Brain microvascular endothelial cell (primary cell): ENCODE data around the gene PLGRKT.

Experiments used
- DNase-seq: peaks from one replicate; pipeline ENCODE4 v3.0.0-alpha.2; 2020
- H3K27ac ChIP-seq: fragments of 250-450 bp; sonication (Bioruptor Pico); 2 replicates; pipeline ENCODE4 v1.5.1; 2020; ENCODE audit warnings: mild to moderate bottlenecking, moderate library complexity
- H3K27me3 ChIP-seq: fragments of 250-450 bp; sonication (Bioruptor Pico); replicated peaks from 2 replicates; pipeline ENCODE4 v1.5.1; 2020; ENCODE audit warnings: mild to moderate bottlenecking
- H3K36me3 ChIP-seq: fragments of 250-450 bp; sonication (Bioruptor Pico); replicated peaks from 2 replicates; pipeline ENCODE4 v1.5.1; 2020; ENCODE audit warnings: mild to moderate bottlenecking
- H3K4me3 ChIP-seq: 2 replicates; pipeline ENCODE4 v1.5.1; 2011; ENCODE audit warnings: low read depth, mild to moderate bottlenecking, control low read depth, low read length, moderate library complexity
- in situ Hi-C: cut with HindIII; loops from 2 replicates; pipeline ENCODE4 v1.10.0; 2017; ENCODE audit warnings: low sequenced_read_pairs, low pct_ligation_motif_present
- TF ChIP-seq, protein P1 (sequence below): IDR thresholded peaks from 2 replicates; pipeline ENCODE4 v1.5.1; 2011; ENCODE audit warnings: low read depth, mild to moderate bottlenecking, moderate library complexity, low read length, control low read depth, inconsistent platforms; ENCODE audit errors: missing control alignments

PLGRKT gene

DNA sequence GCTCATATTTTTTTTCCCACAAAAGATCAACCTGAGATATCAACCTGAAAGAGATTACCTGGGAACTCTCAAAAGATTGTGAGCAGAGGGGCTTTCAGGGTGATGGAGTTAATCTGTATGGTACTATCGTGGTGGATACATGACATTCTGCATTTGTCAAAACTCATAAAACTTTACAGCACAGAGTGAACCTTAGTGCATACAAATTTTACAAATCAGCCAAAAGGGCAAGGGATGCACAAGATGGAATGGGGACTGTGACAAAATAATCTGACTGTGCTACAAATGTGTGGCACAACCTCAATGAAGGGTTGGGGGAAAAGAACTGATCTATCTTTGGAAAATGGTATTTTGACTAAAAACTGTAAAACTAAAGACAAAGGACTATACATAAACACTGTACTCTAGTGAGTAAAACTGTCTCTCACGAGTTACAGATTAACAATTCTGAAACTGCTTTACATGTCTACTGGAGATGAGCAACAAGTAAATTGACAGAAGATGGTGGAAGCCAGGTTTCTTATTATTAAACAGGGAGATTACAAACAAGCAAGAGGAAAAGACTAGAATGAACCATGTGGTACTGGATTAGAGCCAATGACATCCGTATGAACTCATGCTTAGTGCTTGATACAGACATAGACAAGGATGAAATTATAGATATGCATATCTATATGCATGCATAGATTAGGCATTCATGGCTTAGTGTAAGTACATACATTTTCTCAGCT, 73.3 kb downstream of the PLGRKT start:
- DNase-seq: no peak
- H3K36me3 ChIP-seq: no peaks in the 10 kb centered on the region
- in situ Hi-C loops: no loop called here

DNA sequence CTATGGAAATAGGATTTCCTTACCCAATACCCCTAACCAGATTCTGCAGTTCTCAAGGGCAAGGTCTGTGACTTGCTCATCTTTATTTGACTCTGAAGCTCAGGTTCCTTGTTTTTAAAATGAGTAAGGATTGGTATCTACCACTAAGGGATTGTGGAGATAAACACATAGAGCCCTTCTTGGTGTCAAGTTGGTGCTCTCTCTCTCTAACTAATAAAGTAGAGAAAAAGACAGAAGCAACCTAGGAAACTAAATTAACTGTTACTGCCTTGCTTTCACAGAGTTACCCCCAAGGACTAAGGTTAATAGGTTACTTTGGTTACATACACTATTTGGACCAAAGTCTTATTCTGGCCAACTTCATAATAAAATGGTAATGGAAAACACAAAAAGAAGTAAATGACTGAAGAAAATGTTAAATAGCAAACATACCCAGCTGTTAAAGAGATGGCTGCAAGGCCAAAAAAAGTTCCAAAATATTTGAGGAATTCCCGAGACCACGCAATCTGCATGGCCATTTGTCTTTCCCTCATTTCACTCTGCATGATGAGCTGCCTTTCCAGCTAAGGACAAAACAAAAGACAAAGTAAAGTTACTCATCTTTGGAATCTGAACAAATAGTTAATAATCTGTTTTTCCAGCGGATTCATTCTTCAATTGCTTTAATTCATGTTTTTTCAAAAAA, 76.3 kb downstream of the PLGRKT start:
- H3K4me3 ChIP-seq: no peak overlapping the region
- H3K27ac ChIP-seq: no peak overlapping the region
- no peaks in the 10 kb centered on the region for H3K36me3 ChIP-seq
- TF ChIP-seq, protein P1, sequence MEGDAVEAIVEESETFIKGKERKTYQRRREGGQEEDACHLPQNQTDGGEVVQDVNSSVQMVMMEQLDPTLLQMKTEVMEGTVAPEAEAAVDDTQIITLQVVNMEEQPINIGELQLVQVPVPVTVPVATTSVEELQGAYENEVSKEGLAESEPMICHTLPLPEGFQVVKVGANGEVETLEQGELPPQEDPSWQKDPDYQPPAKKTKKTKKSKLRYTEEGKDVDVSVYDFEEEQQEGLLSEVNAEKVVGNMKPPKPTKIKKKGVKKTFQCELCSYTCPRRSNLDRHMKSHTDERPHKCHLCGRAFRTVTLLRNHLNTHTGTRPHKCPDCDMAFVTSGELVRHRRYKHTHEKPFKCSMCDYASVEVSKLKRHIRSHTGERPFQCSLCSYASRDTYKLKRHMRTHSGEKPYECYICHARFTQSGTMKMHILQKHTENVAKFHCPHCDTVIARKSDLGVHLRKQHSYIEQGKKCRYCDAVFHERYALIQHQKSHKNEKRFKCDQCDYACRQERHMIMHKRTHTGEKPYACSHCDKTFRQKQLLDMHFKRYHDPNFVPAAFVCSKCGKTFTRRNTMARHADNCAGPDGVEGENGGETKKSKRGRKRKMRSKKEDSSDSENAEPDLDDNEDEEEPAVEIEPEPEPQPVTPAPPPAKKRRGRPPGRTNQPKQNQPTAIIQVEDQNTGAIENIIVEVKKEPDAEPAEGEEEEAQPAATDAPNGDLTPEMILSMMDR: no peak
- no peaks in the 10 kb centered on the region for H3K27me3 ChIP-seq
- in situ Hi-C loops: no loop called here
- DNase-seq: no peak

More for the DNA sequence above, 73.3 kb downstream of the PLGRKT start:
- TF ChIP-seq, protein P1: no peak
- no peaks in the 10 kb centered on the region for H3K27me3 ChIP-seq
- H3K27ac ChIP-seq: no peak overlapping the region
- H3K4me3 ChIP-seq: no peak overlapping the region

DNA sequence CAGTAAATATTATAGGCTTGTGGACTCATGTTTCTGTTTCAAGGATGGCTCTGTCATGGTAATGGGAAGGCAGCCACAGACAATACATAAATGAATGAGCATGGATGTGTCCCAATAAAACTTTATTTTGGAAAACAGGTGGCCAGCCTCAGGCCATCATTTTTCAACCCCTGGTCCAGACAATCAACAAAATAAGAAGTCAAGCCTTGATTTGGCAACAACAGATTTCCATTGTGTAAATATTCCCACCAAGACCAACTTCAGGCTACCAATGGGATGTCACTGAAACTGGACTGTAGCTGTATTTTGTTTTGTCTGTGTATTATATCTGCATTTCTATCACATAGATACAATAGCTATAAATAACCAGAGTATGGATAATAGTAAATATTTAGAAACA, 77.4 kb downstream of the PLGRKT start:
- Histone ChIP-seq H3K27me3 (no peaks in the 10 kb centered on the region), H3K4me3 (no peak overlapping the region), H3K36me3 (no peaks in the 10 kb centered on the region), H3K27ac (no peak overlapping the region)
- TF ChIP-seq, protein P1: no peak
- in situ Hi-C loops: no loop called here
- DNase-seq: no peak

DNA sequence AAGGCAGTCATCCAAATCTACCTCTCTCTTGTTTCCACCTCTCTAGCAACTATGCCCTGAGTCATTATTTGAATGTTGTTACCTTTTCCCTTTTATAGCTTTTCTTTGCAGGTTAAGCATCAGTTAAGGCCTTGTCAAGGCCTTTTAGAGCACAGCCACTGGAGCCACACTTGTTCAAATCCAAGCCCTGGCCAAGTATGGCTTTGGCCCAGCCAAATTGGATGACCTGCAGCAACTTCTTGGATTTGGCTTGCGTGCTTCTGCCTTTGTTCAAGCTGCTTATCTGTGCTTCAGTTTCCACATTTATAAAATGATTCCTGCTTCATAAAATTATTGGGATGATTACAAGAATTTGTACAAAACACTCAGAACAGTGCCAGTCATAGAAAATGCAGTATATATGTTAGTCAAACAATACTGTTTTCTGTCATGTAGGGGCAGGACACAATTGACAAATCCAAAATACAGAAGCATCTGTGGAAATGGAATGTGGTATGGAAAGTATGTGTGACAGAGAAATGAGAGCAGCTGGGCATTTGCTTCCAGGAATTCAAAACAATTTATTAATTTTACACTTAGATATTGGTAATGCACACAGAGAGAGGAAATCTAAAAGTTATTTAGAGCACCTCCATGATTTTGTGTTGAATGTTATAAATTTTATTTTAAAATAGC, 80.2 kb downstream of the PLGRKT start:
- in situ Hi-C loops: no loop called here
- H3K27me3 ChIP-seq: no peaks in the 10 kb centered on the region

DNA sequence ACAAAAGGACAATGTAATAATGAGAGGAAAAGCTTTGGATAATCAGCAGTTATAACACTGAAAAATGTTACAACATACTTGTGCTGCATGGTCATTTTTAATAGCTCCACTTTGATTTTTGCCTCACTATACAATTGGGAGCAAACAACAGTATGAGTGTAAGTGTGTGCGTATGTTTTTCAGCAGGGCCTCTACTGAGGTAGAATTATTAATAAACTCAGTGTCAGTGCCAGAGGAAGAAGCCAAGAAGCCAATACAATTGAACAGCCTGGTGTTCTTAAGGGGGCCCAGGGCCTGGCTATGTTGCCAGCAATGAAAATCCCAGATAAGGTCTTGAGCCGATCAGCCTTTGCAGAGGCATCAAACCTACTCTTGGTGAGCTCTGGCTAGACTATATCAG, 81.9 kb downstream of the PLGRKT start:
- no peak overlapping the region for H3K27ac ChIP-seq
- no peak overlapping the region for H3K4me3 ChIP-seq
- no peaks in the 10 kb centered on the region for H3K27me3 ChIP-seq
- no peaks in the 10 kb centered on the region for H3K36me3 ChIP-seq
- TF ChIP-seq, protein P1: no peak
- in situ Hi-C loops: no loop called here
- no peak for DNase-seq

More for the DNA sequence above, 80.2 kb downstream of the PLGRKT start:
- Histone ChIP-seq H3K36me3 (no peaks in the 10 kb centered on the region), H3K27ac (no peak overlapping the region), H3K4me3 (no peak overlapping the region)
- no peak for DNase-seq
- TF ChIP-seq, protein P1: no peak
